ENCODE measurements around the gene HERPUD1. TPM values are rescaled to one million over a fixed set of nuclear protein-coding genes. Genes with fewer than 3 reads are reported as not detected.

The HERPUD1 gene
- total RNA-seq, 2 experiments from 2014 or later, result 217 to 227 TPM

- Histone ChIP-seq H3K9me3 (ENCODE audit: control insufficient read depth in 1 of 2, insufficient read depth in 1 of 2, low read length in 2 of 2) (no peaks in the 10 kb centered on the region), H3K4me3 (ENCODE audit: low read length) (peak overlapping the region; percentile 99), H3K27me3 (ENCODE audit: control insufficient read depth in 1 of 2, insufficient read depth in 2 of 2, low read length in 2 of 2) (no peaks in the 10 kb centered on the region), H3K36me3 (ENCODE audit: insufficient read depth, low read length) (peaks cover 56% of the 10 kb centered on the region), H3K27ac (ENCODE audit: low read depth in 1 of 2, low read length in 2 of 2) (no peak overlapping the region), H3K4me1 (ENCODE audit: insufficient read depth, low read length) (peaks cover 46% of the 10 kb centered on the region)
- no peaks in the 10 kb centered on the region for H3K27me3 Mint-ChIP-seq
- peak overlapping the region; percentile 96 for H3K27ac Mint-ChIP-seq
- H3K36me3 Mint-ChIP-seq (ENCODE audit: low read depth), result peaks cover 82% of the 10 kb centered on the region
- peaks cover 69% of the 10 kb centered on the region for H3K4me1 Mint-ChIP-seq (ENCODE audit: low read depth)
- ChIA-PET POLR2A (interaction anchor here (4.2 kb wide), 1 partner anchor 9 kb away, joined by 51 read pairs; no protein-coding TSS in a partner anchor), CTCF (no interaction called here)
- no peaks in the 10 kb centered on the region for H3K9me3 Mint-ChIP-seq
- TF ChIP-seq, protein P1, sequence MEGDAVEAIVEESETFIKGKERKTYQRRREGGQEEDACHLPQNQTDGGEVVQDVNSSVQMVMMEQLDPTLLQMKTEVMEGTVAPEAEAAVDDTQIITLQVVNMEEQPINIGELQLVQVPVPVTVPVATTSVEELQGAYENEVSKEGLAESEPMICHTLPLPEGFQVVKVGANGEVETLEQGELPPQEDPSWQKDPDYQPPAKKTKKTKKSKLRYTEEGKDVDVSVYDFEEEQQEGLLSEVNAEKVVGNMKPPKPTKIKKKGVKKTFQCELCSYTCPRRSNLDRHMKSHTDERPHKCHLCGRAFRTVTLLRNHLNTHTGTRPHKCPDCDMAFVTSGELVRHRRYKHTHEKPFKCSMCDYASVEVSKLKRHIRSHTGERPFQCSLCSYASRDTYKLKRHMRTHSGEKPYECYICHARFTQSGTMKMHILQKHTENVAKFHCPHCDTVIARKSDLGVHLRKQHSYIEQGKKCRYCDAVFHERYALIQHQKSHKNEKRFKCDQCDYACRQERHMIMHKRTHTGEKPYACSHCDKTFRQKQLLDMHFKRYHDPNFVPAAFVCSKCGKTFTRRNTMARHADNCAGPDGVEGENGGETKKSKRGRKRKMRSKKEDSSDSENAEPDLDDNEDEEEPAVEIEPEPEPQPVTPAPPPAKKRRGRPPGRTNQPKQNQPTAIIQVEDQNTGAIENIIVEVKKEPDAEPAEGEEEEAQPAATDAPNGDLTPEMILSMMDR (IDR thresholded peaks at IDR 0.05), result no peak
- no peak for ATAC-seq (ENCODE audit: poor library complexity)
- peak overlapping the region; percentile 63 for H3K4me3 Mint-ChIP-seq
- DNase-seq, result no peak
- intact Hi-C loops (cut with DNase I, micrococcal nuclease), result loop anchor here in 1 of 2 experiments (10.0 kb wide), 4 partner anchors 210 to 800 kb away; partner anchors contain the start of genes KATNB1, POLR2C, PSME3IP1 and RSPRY1
Measured at GRCh38 chr16:56935201-56935600, 3.3 kb downstream of the HERPUD1 start.

GRCh38 chr16:56936491-56936890 is 4.5 kb downstream of the HERPUD1 start:
- H3K27ac ChIP-seq (ENCODE audit: low read depth in 1 of 2, low read length in 2 of 2), result no peak overlapping the region
- H3K36me3 Mint-ChIP-seq (ENCODE audit: low read depth), result peaks cover 92% of the 10 kb centered on the region
- POLR2A ChIA-PET, result interaction anchor here (1.2 to 1.7 kb wide), 3 partner anchors 53 to 250 kb away, joined by 3 to 4 read pairs (median 3); partner anchors contain the start of genes NLRC5, PSME3IP1 and RSPRY1

DNA sequence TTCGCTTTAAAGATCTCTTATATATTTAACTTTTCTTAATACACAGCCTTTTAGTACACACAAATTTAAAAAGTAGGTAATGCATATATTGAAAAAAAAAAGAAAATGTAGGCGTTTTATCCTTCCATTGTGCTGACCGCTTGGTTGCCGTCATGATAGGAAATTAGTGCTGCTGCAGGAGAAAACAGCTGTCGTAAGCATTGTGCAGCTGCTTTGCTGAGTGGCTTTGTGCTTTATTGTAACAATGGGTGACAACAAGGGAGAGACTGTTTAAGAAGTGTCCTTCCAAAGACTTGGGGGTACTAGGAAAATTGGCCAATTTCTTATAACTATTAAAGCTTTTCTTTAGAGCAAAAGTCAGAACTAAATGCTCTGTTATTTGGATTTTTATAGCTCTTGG is 5.0 kb downstream of the HERPUD1 start:
- H3K27me3 ChIP-seq (ENCODE audit: control insufficient read depth in 1 of 2, insufficient read depth in 2 of 2, low read length in 2 of 2), result no peaks in the 10 kb centered on the region
- peaks cover 95% of the 10 kb centered on the region for H3K36me3 Mint-ChIP-seq (ENCODE audit: low read depth)
- ATAC-seq (ENCODE audit: poor library complexity) (no peak), DNase-seq (no peak)
- H3K4me1 ChIP-seq (ENCODE audit: insufficient read depth, low read length), result peaks cover 33% of the 10 kb centered on the region
- H3K27ac ChIP-seq (ENCODE audit: low read depth in 1 of 2, low read length in 2 of 2), result no peak overlapping the region
- no peak overlapping the region for H3K27ac Mint-ChIP-seq
- H3K9me3 Mint-ChIP-seq, result no peaks in the 10 kb centered on the region
- ChIA-PET POLR2A (interaction anchor here (0.6 to 2.1 kb wide), 6 partner anchors 11 to 249 kb away, joined by 3 to 5 read pairs (median 4); partner anchors contain the start of genes NLRC5, PSME3IP1 and RSPRY1), CTCF (no interaction called here)
- no peak overlapping the region for H3K4me3 ChIP-seq (ENCODE audit: low read length)
- H3K4me3 Mint-ChIP-seq, result no peak overlapping the region
- H3K36me3 ChIP-seq (ENCODE audit: insufficient read depth, low read length), result peaks cover 73% of the 10 kb centered on the region
- H3K9me3 ChIP-seq (ENCODE audit: control insufficient read depth in 1 of 2, insufficient read depth in 1 of 2, low read length in 2 of 2), result no peaks in the 10 kb centered on the region
- H3K4me1 Mint-ChIP-seq (ENCODE audit: low read depth), result peaks cover 69% of the 10 kb centered on the region
- no peaks in the 10 kb centered on the region for H3K27me3 Mint-ChIP-seq
- TF ChIP-seq, protein P1 (IDR thresholded peaks at IDR 0.05), result no peak
- intact Hi-C loops (cut with DNase I, micrococcal nuclease), result loop anchor here in 1 of 2 experiments (10.0 kb wide), 4 partner anchors 212 to 798 kb away; partner anchors contain the start of genes KATNB1, POLR2C, PSME3IP1 and RSPRY1

More at GRCh38 chr16:56936491-56936890, 4.5 kb downstream of the HERPUD1 start:
- ATAC-seq (ENCODE audit: poor library complexity), result no peak
- peaks cover 68% of the 10 kb centered on the region for H3K36me3 ChIP-seq (ENCODE audit: insufficient read depth, low read length)
- H3K27me3 Mint-ChIP-seq, result no peaks in the 10 kb centered on the region
- H3K4me3 Mint-ChIP-seq, result no peak overlapping the region
- H3K9me3 Mint-ChIP-seq, result no peaks in the 10 kb centered on the region
- H3K27me3 ChIP-seq (ENCODE audit: control insufficient read depth in 1 of 2, insufficient read depth in 2 of 2, low read length in 2 of 2), result no peaks in the 10 kb centered on the region
- peaks cover 69% of the 10 kb centered on the region for H3K4me1 Mint-ChIP-seq (ENCODE audit: low read depth)
- H3K9me3 ChIP-seq (ENCODE audit: control insufficient read depth in 1 of 2, insufficient read depth in 1 of 2, low read length in 2 of 2), result no peaks in the 10 kb centered on the region
- peak overlapping the region; percentile 96 for H3K27ac Mint-ChIP-seq
- peaks cover 36% of the 10 kb centered on the region for H3K4me1 ChIP-seq (ENCODE audit: insufficient read depth, low read length)
- H3K4me3 ChIP-seq (ENCODE audit: low read length), result no peak overlapping the region
- CTCF ChIA-PET, result no interaction called here
- no peak for DNase-seq
- TF ChIP-seq, protein P1 (IDR thresholded peaks at IDR 0.05), result no peak
- intact Hi-C loops (cut with DNase I, micrococcal nuclease), result loop anchor here in 1 of 2 experiments (10.0 kb wide), 4 partner anchors 212 to 798 kb away; partner anchors contain the start of genes KATNB1, POLR2C, PSME3IP1 and RSPRY1

Measured in CD4-positive, alpha-beta T cell (primary cell).